IMR-90 (cell line): ENCODE measurements around the gene GDPD3. TPM values are rescaled to one million over a fixed set of nuclear protein-coding genes. Genes with fewer than 3 reads are reported as not detected.

Experiments
- ATAC-seq: fragments of 200-7000 bp; cut with Tn5 transposase; 2 replicates; pipeline ENCODE4 v1.9.1; 2020; ENCODE audit warnings: low read depth, mild to moderate bottlenecking, moderate library complexity
- BruUV-seq: library from RNA; stranded (reverse); fragments of 400-500 nt; replicated peaks from 2 replicates; lab custom pipeline; 2021; lab: Mats Ljungman, UMichigan
- CTCF ChIA-PET: fragments of 300-600 bp; formaldehyde crosslinking; extraction: SDS; loops from one replicate; lab custom pipeline; 2021; ENCODE audit warnings: antibody characterized with exemption; lab: Yijun Ruan, JAX
- POLR2A ChIA-PET: fragments of 300-600 bp; sonication (Branson Sonifier 250); formaldehyde crosslinking; loops from one replicate; lab custom pipeline; 2022; ENCODE audit warnings: antibody characterized with exemption; ENCODE audit not compliant: unreplicated experiment; lab: Charles Lee
- DNase-seq: peaks from one replicate; pipeline ENCODE4 v3.0.0; 2013
- H2AFZ ChIP-seq: replicated peaks from 2 replicates; pipeline ENCODE3; 2013; ENCODE audit warnings: low read length, mild to moderate bottlenecking; ENCODE audit not compliant: poor library complexity
- H2AK5ac ChIP-seq: 2 replicates; pipeline ENCODE4 v1.6.1; 2013; ENCODE audit warnings: low read depth, low read length, inconsistent platforms
- H2AK9ac ChIP-seq: replicated peaks from 2 replicates; pipeline ENCODE3; 2013; ENCODE audit warnings: mild to moderate bottlenecking, low read depth, low read length, moderate library complexity; ENCODE audit not compliant: poor library complexity
- H2BK120ac ChIP-seq: 2 replicates; pipeline ENCODE4 v1.6.1; 2013; ENCODE audit warnings: low read depth, low read length, inconsistent platforms
- H2BK15ac ChIP-seq: 3 replicates; pipeline ENCODE4 v1.6.1; 2013; ENCODE audit warnings: low read depth, low read length, inconsistent platforms
- H2BK20ac ChIP-seq: 2 replicates; pipeline ENCODE4 v1.6.1; 2013; ENCODE audit warnings: low read depth, mild to moderate bottlenecking, inconsistent platforms, low read length, moderate library complexity
- H2BK5ac ChIP-seq: 2 replicates; pipeline ENCODE4 v1.6.1; 2013; ENCODE audit warnings: mild to moderate bottlenecking, low read depth, low read length, inconsistent platforms; ENCODE audit not compliant: poor library complexity, severe bottlenecking
- H3K14ac ChIP-seq: replicated peaks from 2 replicates; pipeline ENCODE4 v1.6.1; 2013; ENCODE audit warnings: low read depth, low read length, inconsistent platforms
- H3K18ac ChIP-seq: 2 replicates; pipeline ENCODE4 v1.6.1; 2013; ENCODE audit warnings: low read depth, low read length, control low read depth
- H3K23ac ChIP-seq: 2 replicates; pipeline ENCODE4 v1.6.1; 2013; ENCODE audit warnings: low read depth, low read length, inconsistent platforms
- H3K27ac ChIP-seq: 2 replicates; pipeline ENCODE4 v1.5.1; 2013; ENCODE audit warnings: mild to moderate bottlenecking, control low read depth, low read length; ENCODE audit not compliant: insufficient read depth
- H3K27me3 ChIP-seq: 2 replicates; pipeline ENCODE4 v1.6.1; 2013; ENCODE audit warnings: low read length; ENCODE audit not compliant: control insufficient read depth, insufficient read depth
- H3K36me3 ChIP-seq: 2 replicates; pipeline ENCODE4 v1.6.1; 2013; ENCODE audit warnings: low read length, mixed read lengths; ENCODE audit not compliant: control insufficient read depth, insufficient read depth
- H3K4ac ChIP-seq: 2 replicates; pipeline ENCODE4 v1.6.1; 2013; ENCODE audit warnings: low read depth, low read length, inconsistent platforms
- H3K4me1 ChIP-seq: 2 replicates; pipeline ENCODE4 v1.6.1; 2013; ENCODE audit warnings: low read length, mixed read lengths; ENCODE audit not compliant: control insufficient read depth, insufficient read depth
- H3K4me2 ChIP-seq: 2 replicates; pipeline ENCODE4 v1.6.1; 2013; ENCODE audit warnings: low read depth, mild to moderate bottlenecking, control low read depth, low read length, moderate library complexity
- H3K4me3 ChIP-seq: 2 replicates; pipeline ENCODE4 v1.5.1; 2013; ENCODE audit warnings: low read depth, mild to moderate bottlenecking, control low read depth, low read length, moderate library complexity; ENCODE audit not compliant: insufficient read depth
- H3K56ac ChIP-seq: 2 replicates; pipeline ENCODE4 v1.6.1; 2013; ENCODE audit warnings: low read length, inconsistent platforms; ENCODE audit not compliant: insufficient read depth; ENCODE audit errors: extremely low read depth
- H3K79me1 ChIP-seq, 2 experiments: 2 replicates each; pipeline ENCODE4 v1.6.1; 2013; ENCODE audit warnings: low read length in 2 of 2, inconsistent platforms in 1 of 2, low read depth in 1 of 2
- H3K9ac ChIP-seq: 2 replicates; pipeline ENCODE4 v1.6.1; 2013; ENCODE audit warnings: low read depth, low read length, control low read depth
- H3K9me1 ChIP-seq: 2 replicates; pipeline ENCODE4 v1.6.1; 2013; ENCODE audit warnings: low read length, inconsistent platforms; ENCODE audit not compliant: insufficient read depth
- H3K9me3 ChIP-seq: 2 replicates; pipeline ENCODE4 v1.6.1; 2013; ENCODE audit warnings: low read length; ENCODE audit not compliant: control insufficient read depth, insufficient read depth
- H4K20me1 ChIP-seq: 2 replicates; pipeline ENCODE4 v1.6.1; 2013; ENCODE audit warnings: low read length, inconsistent platforms; ENCODE audit not compliant: insufficient read depth
- H4K5ac ChIP-seq: 2 replicates; pipeline ENCODE4 v1.6.1; 2013; ENCODE audit warnings: mild to moderate bottlenecking, low read depth, low read length, control low read depth
- H4K8ac ChIP-seq, 2 experiments: 2 replicates each; pipeline ENCODE4 v1.6.1; 2013; ENCODE audit warnings: low read depth in 2 of 2, low read length in 2 of 2, control low read depth in 1 of 2, inconsistent platforms in 1 of 2
- H4K91ac ChIP-seq: 2 replicates; pipeline ENCODE4 v1.6.1; 2013; ENCODE audit warnings: low read depth, low read length, inconsistent platforms; ENCODE audit not compliant: insufficient read depth
- RCOR1 ChIP-seq: IDR thresholded peaks from 2 replicates; pipeline ENCODE4 v1.6.1; 2012; ENCODE audit warnings: mild to moderate bottlenecking, low read length, improper control_type of control experiment; ENCODE audit not compliant: insufficient replicate concordance
- WGBS, 2 experiments: methylation state at CpG; one replicate each; pipeline versions ENCODE4 v1.1.5 to v1.1.7; 2013; ENCODE audit warnings: missing lambda C conversion rate in 2 of 2; ENCODE audit not compliant: insufficient read length in 1 of 2; ENCODE audit errors: extremely low coverage in 2 of 2; 5-methylcytosine and 5-hydroxymethylcytosine counted together
- dilution Hi-C: fragments of 300-500 bp; cut with HindIII; formaldehyde crosslinking; loops from one replicate; pipeline ENCODE4 v1.14.3; 2018; ENCODE audit warnings: low sequenced_read_pairs; ENCODE audit not compliant: unreplicated experiment
- in situ Hi-C: fragments of 300-500 bp; cut with MboI; formaldehyde crosslinking; loops from 3 replicates; pipeline ENCODE4 v1.14.3; 2019; ENCODE audit warnings: low sequenced_read_pairs, inconsistent platforms, mixed read lengths
- intact Hi-C: fragments of 100-400 bp; cut with micrococcal nuclease; formaldehyde crosslinking; loops from 2 replicates; pipeline ENCODE4 v1.10.0; 2022
- polyA plus RNA-seq, 3 experiments: library from polyadenylated mRNA; depleted of rRNA; stranded (reverse); fragments of >200 nt; gene quantifications; 2 replicates each; pipeline ENCODE4 v1.2.3, GENCODE V29; 2012; ENCODE audit warnings: low replicate concordance in 1 of 3
- total RNA-seq: library from RNA; depleted of rRNA; stranded (reverse); fragments of >200 nt; gene quantifications from 2 replicates; pipeline ENCODE4 v1.2.3, GENCODE V29; 2012

Gene GDPD3
- total and polyA plus RNA-seq, 2 of the 4 experiments (the other 2 are of a cell fraction) = under 0.01 to 19.5 TPM

DNA sequence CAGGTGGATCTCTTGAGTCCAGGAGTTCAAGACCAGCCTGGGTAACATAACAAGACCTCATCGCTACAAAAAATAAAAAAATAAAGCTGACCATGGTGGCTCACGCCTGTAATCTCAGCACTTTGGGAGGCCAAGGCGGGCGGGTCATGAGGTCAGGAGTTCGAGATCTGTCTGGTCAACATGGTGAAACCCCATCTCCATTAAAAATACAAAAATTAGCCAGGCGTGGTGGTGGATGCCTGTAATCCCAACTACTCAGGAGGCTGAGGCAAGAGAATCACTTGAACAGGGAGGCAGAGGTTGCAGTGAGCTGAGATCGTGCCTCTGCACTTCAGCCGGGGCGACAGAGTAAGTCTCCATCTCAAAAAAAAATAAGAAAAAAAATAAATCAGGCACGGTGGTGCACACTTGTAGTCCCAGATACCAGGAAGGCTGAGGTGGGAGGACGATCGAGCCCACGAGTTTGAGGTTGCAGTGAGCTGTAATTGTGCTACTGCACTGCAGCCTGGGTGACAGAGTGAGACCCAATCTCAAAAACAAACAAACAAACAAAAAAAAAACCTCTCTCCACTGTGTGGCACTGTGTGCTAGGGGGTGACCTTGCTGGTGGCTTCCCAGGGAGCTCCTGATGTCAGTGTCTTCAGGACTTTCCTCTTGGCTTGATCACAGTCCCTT is 29.5 kb upstream of the GDPD3 start:
- no peak overlapping the region for H2AFZ ChIP-seq
- CTCF ChIA-PET = no interaction called here
- DNase-seq = no peak

More for the DNA sequence above, 29.5 kb upstream of the GDPD3 start:
- H3K4me2 ChIP-seq = no peak overlapping the region
- no peak overlapping the region for H4K5ac ChIP-seq
- no peak overlapping the region for H2BK5ac ChIP-seq
- H3K23ac ChIP-seq = no peak overlapping the region
- no peaks in the 10 kb centered on the region for H3K9me1 ChIP-seq
- no peaks in the 10 kb centered on the region for H3K36me3 ChIP-seq
- H3K4me1 ChIP-seq = no peaks in the 10 kb centered on the region
- no peak for ATAC-seq
- TF ChIP-seq RCOR1 = no peak
- H3K9ac ChIP-seq = no peak overlapping the region
- intact Hi-C loops = no loop called here
- H4K91ac ChIP-seq = no peak overlapping the region
- POLR2A ChIA-PET = no interaction called here
- H3K9me3 ChIP-seq = no peaks in the 10 kb centered on the region
- in situ Hi-C loops = no loop called here
- BruUV-seq = no TSS peak
- H2BK15ac ChIP-seq = no peak overlapping the region
- H3K27ac ChIP-seq = no peak overlapping the region
- WGBS, 2 experiments = 60% methylated on average over 1 of the region's 13 CpGs; no CpG with 5 or more reads in 1 of the 2 experiments
- no peak overlapping the region for H3K56ac ChIP-seq
- no peak overlapping the region for H4K8ac ChIP-seq
- H2BK120ac ChIP-seq = no peak overlapping the region
- no peak overlapping the region for H2AK5ac ChIP-seq
- H2AK9ac ChIP-seq = no peak overlapping the region
- H3K18ac ChIP-seq = no peak overlapping the region
- H3K4ac ChIP-seq = no peak overlapping the region
- no peak overlapping the region for H3K4me3 ChIP-seq
- H4K20me1 ChIP-seq = no peaks in the 10 kb centered on the region
- H3K14ac ChIP-seq = no peak overlapping the region
- H3K27me3 ChIP-seq = peaks cover 2% of the 10 kb centered on the region
- H3K79me1 ChIP-seq = no peaks in the 10 kb centered on the region
- H2BK20ac ChIP-seq = no peak overlapping the region
- dilution Hi-C loops = no loop called here
